ENCODE measurements around the gene UNC13B. TPM values are rescaled to one million over a fixed set of nuclear protein-coding genes. Genes with fewer than 3 reads are reported as not detected.

The UNC13B gene
- total and polyA plus RNA-seq, 2 donors (not counting 1 experiment from before 2014, with no cell fraction given), result 0.19 to 0.25 TPM

DNA sequence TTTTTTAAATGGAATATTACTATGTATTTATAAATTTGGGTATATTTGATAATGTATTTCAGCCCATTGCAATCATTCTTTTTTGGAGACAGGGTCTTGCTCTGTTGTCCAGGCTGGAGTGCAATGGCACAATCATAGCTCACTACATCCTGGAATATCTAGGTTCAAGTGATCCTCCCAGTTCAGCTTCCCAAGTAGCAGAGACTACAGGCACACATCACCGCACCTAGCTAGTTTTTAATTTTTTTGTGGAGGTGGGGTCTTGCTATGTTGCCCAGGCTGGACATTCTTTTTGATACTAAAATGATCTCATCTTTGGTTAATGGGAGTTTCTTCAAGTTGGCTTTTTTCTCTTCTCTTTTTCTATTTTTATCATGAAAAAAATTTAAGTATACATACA lies 91.3 kb downstream of the UNC13B start:
- peaks cover 23% of the 10 kb centered on the region for H3K27me3 Mint-ChIP-seq
- Histone ChIP-seq H3K9me3 (ENCODE audit: control extremely low read depth in 1 of 3, control insufficient read depth in 2 of 3, insufficient read depth in 1 of 3, low read length in 2 of 3) (no peaks in the 10 kb centered on the region), H3K4me3 (ENCODE audit: control extremely low read depth in 1 of 5, extremely low read depth in 1 of 5, insufficient read depth in 1 of 5, low read depth in 2 of 5, low read length in 4 of 5) (no peak overlapping the region), H3K4me2 (replicated peaks; ENCODE audit: low read depth, low read length, poor library complexity, severe bottlenecking) (no peak overlapping the region), H2AFZ (ENCODE audit: insufficient read depth, low read depth, low read length, poor library complexity, severe bottlenecking) (no peak overlapping the region), H3K9ac (ENCODE audit: low read length) (no peak overlapping the region), H3K36me3 (replicated peaks in 1 of 2; ENCODE audit: control extremely low read depth in 1 of 2, control insufficient read depth in 1 of 2, extremely low read depth in 1 of 2, insufficient read depth in 2 of 2, low read length in 1 of 2) (no peaks in the 10 kb centered on the region), H3K4me1 (ENCODE audit: control insufficient read depth in 2 of 2, insufficient read depth in 2 of 2, low read length in 2 of 2) (no peaks in the 10 kb centered on the region), H3K27me3 (replicated peaks in 1 of 4; ENCODE audit: control extremely low read depth in 1 of 4, control insufficient read depth in 3 of 4, insufficient read depth in 4 of 4, low read length in 3 of 4) (no peaks in the 10 kb centered on the region), H3K79me2 (ENCODE audit: control insufficient read depth, insufficient read depth, low read length) (no peaks in the 10 kb centered on the region), H4K20me1 (ENCODE audit: control insufficient read depth, insufficient read depth, low read length, poor library complexity, severe bottlenecking) (no peaks in the 10 kb centered on the region), H3K27ac (ENCODE audit: low read length in 2 of 2) (no peak overlapping the region)
- WGBS (ENCODE audit: insufficient coverage), result no CpG with 5 or more reads among the region's 1 CpG
- ATAC-seq (ENCODE audit: low read depth) (no peak), DNase-seq (no peak)
- ChIA-PET CTCF (interaction anchor here (0.6 to 1.6 kb wide), 2 partner anchors 11 to 664 kb away, joined by 3 to 4 read pairs; no protein-coding TSS in a partner anchor), POLR2A (no interaction called here)
- H3K4me1 Mint-ChIP-seq, result no peaks in the 10 kb centered on the region
- intact Hi-C loops (cut with micrococcal nuclease), result no loop called here
- no peak overlapping the region for H3K4me3 Mint-ChIP-seq
- TF ChIP-seq, protein P1, sequence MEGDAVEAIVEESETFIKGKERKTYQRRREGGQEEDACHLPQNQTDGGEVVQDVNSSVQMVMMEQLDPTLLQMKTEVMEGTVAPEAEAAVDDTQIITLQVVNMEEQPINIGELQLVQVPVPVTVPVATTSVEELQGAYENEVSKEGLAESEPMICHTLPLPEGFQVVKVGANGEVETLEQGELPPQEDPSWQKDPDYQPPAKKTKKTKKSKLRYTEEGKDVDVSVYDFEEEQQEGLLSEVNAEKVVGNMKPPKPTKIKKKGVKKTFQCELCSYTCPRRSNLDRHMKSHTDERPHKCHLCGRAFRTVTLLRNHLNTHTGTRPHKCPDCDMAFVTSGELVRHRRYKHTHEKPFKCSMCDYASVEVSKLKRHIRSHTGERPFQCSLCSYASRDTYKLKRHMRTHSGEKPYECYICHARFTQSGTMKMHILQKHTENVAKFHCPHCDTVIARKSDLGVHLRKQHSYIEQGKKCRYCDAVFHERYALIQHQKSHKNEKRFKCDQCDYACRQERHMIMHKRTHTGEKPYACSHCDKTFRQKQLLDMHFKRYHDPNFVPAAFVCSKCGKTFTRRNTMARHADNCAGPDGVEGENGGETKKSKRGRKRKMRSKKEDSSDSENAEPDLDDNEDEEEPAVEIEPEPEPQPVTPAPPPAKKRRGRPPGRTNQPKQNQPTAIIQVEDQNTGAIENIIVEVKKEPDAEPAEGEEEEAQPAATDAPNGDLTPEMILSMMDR (IDR thresholded peaks at IDR 0.05), result no peak
- no peak for TF ChIP-seq EZH2 (IDR thresholded peaks at IDR 0.05; ENCODE audit: borderline replicate concordance, insufficient read depth, low read depth, low read length, poor library complexity, severe bottlenecking)
- no peaks in the 10 kb centered on the region for H3K9me3 Mint-ChIP-seq (ENCODE audit: insufficient read depth)
- no peak overlapping the region for H3K27ac Mint-ChIP-seq

- ATAC-seq (ENCODE audit: low read depth), result no peak
- H3K27me3 Mint-ChIP-seq, result peaks cover 16% of the 10 kb centered on the region
- Histone ChIP-seq H3K27ac (ENCODE audit: low read length in 2 of 2) (no peak overlapping the region), H3K27me3 (replicated peaks in 1 of 4; ENCODE audit: control extremely low read depth in 1 of 4, control insufficient read depth in 3 of 4, insufficient read depth in 4 of 4, low read length in 3 of 4) (no peaks in the 10 kb centered on the region), H3K4me1 (ENCODE audit: control insufficient read depth in 2 of 2, insufficient read depth in 2 of 2, low read length in 2 of 2) (no peaks in the 10 kb centered on the region), H3K9me3 (ENCODE audit: control extremely low read depth in 1 of 3, control insufficient read depth in 2 of 3, insufficient read depth in 1 of 3, low read length in 2 of 3) (no peaks in the 10 kb centered on the region), H4K20me1 (ENCODE audit: control insufficient read depth, insufficient read depth, low read length, poor library complexity, severe bottlenecking) (no peaks in the 10 kb centered on the region), H3K79me2 (ENCODE audit: control insufficient read depth, insufficient read depth, low read length) (no peaks in the 10 kb centered on the region), H3K9ac (ENCODE audit: low read length) (no peak overlapping the region), H3K4me3 (ENCODE audit: control extremely low read depth in 1 of 5, extremely low read depth in 1 of 5, insufficient read depth in 1 of 5, low read depth in 2 of 5, low read length in 4 of 5) (no peak overlapping the region), H2AFZ (ENCODE audit: insufficient read depth, low read depth, low read length, poor library complexity, severe bottlenecking) (no peak overlapping the region), H3K36me3 (replicated peaks in 1 of 2; ENCODE audit: control extremely low read depth in 1 of 2, control insufficient read depth in 1 of 2, extremely low read depth in 1 of 2, insufficient read depth in 2 of 2, low read length in 1 of 2) (no peaks in the 10 kb centered on the region), H3K4me2 (replicated peaks; ENCODE audit: low read depth, low read length, poor library complexity, severe bottlenecking) (no peak overlapping the region)
- H3K4me1 Mint-ChIP-seq, result no peaks in the 10 kb centered on the region
- DNase-seq, result no peak
- H3K9me3 Mint-ChIP-seq (ENCODE audit: insufficient read depth), result no peaks in the 10 kb centered on the region
- ChIA-PET POLR2A (no interaction called here), CTCF (no interaction called here)
- intact Hi-C loops (cut with micrococcal nuclease), result no loop called here
- H3K27ac Mint-ChIP-seq, result no peak overlapping the region
- TF ChIP-seq, protein P1 (IDR thresholded peaks at IDR 0.05), result no peak
- TF ChIP-seq EZH2 (IDR thresholded peaks at IDR 0.05; ENCODE audit: borderline replicate concordance, insufficient read depth, low read depth, low read length, poor library complexity, severe bottlenecking), result no peak
- no peak overlapping the region for H3K4me3 Mint-ChIP-seq
Measured at GRCh38 chr9:35254237-35254636, 92.4 kb downstream of the UNC13B start.

All from B cell (primary cell).